Spleen (tissue), 7 donors: Measurements from ENCODE around the gene PCMT1.

Experiments used
- POLR2A ChIP-seq, 3 donors: fragments of 450-650 bp; IDR thresholded peaks; one replicate each; pipeline ENCODE4 v1.5.1; 2017; ENCODE audit warnings: antibody characterized with exemption in 3 of 3, mild to moderate bottlenecking in 1 of 3
- POLR2AphosphoS5 ChIP-seq, 3 donors: sonication (generic); formaldehyde crosslinking; IDR thresholded peaks; one replicate each; pipeline ENCODE4 v1.5.1; 2017; ENCODE audit warnings: antibody characterized with exemption in 3 of 3
- TF ChIP-seq, protein P1 (sequence below), 11 experiments: fragments of 200-600 bp in 7 of 11; fragments of 450-650 bp in 4 of 11; sonication (generic) in 4 of 11; IDR thresholded peaks in 8 of 11; conservative IDR thresholded peaks in 3 of 11; 1 replicate in 7 of 11; 2 replicates in 4 of 11; pipeline versions ENCODE4 v1.4.0 to v1.8.0; 2016 to 2021; ENCODE audit warnings: antibody characterized with exemption in 11 of 11, inconsistent platforms in 4 of 11, mild to moderate bottlenecking in 1 of 11
- donor health status: DM: no; HTN: no; CAD: no; lungs with moderate emphysema.
- donor health status: DM: no; HTN: no; CAD: no.
- donor health status: DM: no; HTN: no; CAD: no.

DNA sequence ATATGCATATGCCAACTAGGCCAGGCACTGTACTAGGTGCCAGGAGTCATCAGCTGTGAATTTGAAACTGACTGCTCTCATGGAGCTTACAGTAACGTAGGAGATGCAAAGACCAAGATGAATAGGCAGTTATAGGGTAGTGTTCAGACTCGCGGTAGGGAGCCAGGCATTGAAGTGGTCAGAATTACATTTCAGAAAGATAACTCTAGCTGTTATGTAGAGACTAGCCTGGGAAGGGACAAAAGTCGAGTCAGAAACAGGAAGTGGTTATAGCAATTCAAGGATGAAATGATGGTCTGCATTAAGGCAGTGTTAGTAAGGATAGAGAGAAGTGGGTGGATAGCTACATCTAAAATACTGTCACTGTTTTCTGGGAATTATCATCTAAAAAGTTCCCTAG is 56.6 kb downstream of the PCMT1 start:
- TF ChIP-seq, protein P1, sequence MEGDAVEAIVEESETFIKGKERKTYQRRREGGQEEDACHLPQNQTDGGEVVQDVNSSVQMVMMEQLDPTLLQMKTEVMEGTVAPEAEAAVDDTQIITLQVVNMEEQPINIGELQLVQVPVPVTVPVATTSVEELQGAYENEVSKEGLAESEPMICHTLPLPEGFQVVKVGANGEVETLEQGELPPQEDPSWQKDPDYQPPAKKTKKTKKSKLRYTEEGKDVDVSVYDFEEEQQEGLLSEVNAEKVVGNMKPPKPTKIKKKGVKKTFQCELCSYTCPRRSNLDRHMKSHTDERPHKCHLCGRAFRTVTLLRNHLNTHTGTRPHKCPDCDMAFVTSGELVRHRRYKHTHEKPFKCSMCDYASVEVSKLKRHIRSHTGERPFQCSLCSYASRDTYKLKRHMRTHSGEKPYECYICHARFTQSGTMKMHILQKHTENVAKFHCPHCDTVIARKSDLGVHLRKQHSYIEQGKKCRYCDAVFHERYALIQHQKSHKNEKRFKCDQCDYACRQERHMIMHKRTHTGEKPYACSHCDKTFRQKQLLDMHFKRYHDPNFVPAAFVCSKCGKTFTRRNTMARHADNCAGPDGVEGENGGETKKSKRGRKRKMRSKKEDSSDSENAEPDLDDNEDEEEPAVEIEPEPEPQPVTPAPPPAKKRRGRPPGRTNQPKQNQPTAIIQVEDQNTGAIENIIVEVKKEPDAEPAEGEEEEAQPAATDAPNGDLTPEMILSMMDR (IDR thresholded peaks at IDR 0.05 in 8 of 11, conservative IDR thresholded peaks at IDR 0.05 in 3 of 11): no peak
- no peak for TF ChIP-seq POLR2A (IDR thresholded peaks at IDR 0.05)
- no peak for TF ChIP-seq POLR2AphosphoS5 (IDR thresholded peaks at IDR 0.05)
